NCI-H226 (cell line): Measurements from ENCODE around the gene SLC5A10.
A peak's percentile ranks its signal among the peaks of the same experiment; 100 is the strongest.
"Not testable (repeated sequence)": the region's sequence is repeated elsewhere in the genome, so short reads cannot be mapped to it uniquely, and the experiment has no call there.

Experiments used
- DNase-seq: peaks from one replicate; pipeline ENCODE4 v3.0.0-alpha.2; 2015

The SLC5A10 gene

DNA sequence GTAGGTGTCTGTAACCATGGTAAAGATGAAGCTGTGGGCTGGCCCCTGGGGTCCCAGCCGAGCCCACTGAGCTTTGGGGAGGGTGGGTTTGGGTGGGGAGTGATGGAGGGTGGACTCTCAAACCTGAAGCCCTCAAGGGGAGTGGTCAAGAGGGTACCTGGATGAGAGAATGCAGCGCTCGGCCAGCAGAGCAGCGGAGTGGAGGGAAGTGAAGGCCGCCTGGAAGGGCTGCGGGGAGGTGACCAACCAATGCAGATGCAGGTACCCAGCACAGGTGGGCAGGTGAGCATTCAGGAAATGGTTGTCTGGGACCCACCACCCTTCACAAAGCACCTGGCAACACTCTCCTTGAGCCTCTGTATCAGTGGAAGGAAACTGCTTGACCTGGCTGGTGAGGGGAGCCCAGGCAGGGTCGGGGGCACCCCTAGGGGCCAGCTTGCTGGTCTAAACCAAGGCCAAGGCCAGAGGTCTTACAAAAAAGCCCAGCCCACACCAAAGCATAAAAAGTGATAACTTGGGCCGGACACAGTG lies 3.4 kb upstream of the SLC5A10 start:
- no peak for DNase-seq

DNA sequence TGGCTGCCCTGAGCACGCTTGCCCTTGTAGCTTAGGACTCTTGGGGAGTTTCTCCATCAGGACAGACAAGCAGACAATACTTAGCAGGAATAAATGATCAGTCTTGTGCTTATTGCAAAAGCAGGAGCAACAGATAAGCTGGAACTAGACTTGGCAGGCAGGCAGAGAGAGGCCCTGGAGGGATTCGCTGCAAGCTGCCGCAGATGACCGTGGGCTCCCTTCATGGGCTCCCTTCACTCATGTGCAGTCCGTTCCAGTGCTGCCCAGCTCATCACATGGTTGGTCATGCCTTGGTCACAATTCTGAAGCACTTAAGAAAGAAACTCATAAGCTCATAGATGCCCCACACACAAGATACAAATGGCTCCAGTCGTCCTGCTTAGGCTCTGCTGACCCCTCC lies 2.4 kb upstream of the SLC5A10 start:
- DNase-seq: no peak

DNA sequence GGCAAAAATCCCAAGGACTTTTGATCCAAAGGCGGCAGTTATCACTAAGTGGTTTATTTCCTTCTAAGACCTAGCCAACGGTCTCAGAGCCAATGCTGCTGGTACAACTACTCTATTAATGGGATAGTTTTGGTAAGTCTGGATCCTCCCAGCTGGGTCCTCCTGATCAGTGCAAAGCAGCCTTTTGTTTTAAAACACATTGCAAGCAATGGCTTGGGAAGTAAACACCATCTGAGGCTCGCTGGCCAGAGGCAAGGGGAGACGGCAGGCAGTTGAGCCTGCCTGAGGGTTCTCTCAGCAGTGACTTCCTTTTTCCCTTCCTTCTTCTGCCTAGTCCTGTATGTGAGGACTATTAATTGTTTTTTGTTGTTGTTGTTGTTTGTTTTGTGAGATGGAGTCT lies 1.6 kb upstream of the SLC5A10 start:
- no peak for DNase-seq

DNA sequence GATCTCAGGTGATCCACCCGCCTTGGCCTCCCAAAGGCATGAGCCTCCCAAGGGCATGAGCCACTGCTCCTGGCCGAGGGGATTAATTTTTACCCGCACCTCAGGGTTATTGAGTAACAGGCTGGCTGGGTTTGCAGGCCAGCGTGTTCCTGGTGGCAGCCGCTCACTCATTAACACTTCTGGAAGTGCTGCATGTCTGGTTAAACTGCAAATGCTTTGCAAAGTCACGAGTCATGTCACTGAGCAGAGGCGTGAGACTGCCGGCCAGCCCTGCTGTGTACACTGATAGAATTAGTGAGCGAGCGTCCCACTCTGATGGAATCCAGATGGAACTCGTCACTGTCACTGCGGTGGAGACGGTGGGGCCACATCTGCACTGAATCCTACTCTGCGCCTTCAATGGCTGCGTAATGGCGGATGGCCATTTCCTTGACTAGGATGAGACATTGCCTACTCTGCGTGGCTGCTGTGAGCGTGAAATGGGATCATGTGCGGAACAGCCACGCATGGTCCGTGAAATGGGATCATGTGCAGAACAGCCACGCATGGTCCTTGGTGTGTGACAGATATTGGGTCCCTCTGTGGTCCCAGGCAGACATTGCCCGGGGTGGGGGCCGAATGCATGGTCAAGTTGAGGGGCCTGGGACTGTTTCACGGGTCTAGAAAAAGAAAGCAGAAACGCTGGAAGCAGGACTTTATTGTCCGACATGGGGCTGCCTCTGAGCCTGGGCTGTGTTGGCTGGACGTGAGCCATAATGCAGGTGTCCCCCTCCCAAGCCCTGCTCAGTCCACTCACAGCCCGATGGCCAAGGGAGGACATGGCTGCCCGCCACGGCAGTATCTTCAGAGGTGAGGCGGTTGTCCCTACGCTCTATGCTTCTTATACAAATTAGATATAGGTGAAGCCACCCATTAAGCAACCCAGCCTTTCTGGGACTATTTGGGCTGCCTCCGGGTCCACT lies 740 bp upstream of the SLC5A10 start:
- DNase-seq: no peak

DNA sequence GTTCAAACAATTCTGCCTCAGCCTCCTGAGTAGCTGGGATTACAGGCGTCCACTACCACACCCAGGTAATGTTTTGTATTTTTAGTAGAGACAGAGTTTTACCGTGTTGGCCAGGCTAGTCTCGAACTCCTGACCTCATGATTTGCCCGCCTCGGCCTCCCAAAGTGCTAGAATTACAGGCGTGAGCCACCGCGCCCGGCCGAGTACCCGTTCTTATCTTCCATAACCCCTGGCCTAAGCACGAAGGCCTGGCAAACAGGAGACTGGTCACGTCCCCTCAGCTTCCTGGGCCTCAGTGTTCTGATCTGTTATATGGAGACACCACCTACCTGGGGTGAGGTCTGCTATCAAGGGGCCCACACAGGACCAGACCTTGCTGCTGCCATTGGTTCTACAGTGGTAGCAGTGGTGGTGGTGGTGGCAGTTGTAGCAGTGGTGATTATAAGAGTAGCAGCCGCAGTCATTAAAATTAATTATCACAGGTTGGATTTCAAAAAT lies 1.3 kb downstream of the SLC5A10 start:
- no peak for DNase-seq

DNA sequence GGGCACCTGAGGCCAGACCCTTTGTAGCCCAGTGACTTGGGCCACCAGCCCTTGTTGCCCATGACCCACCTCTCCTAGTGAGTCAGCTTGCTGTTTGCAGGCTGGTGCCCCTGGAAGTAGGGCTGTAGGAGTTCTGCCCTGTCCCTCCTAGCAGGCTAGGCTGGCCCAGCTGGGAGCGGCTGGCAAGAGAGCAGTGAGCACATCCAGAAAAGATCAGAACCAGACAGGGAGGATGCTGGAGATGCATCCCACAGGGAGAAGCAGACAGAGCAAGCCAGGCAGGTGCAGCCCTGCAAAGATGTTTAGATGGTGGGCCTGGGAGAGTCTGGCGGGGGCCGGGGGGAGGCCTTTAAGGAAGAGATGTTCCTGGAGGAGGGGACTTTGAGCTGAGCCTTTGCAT lies 2.4 kb downstream of the SLC5A10 start:
- no peak for DNase-seq

DNA sequence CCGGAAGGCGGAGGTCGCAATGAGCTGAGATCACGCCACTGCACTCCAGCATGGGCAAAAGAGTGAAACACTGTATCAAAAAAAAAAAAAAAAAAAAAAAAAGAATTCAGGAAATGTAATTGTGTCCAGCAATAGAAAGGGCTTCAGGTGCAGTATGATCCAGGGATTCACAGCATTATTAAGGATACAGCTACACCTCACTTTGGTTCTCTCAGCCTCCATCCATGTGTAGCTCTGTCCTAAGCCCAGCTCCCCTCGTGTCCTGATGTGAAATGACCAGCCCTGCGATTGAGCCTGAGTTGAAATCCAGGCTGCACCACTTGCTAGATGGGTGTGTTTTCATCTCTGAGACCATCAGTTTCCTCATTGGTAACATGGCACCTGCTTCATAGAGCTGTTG lies 3.0 kb downstream of the SLC5A10 start:
- no peak for DNase-seq

DNA sequence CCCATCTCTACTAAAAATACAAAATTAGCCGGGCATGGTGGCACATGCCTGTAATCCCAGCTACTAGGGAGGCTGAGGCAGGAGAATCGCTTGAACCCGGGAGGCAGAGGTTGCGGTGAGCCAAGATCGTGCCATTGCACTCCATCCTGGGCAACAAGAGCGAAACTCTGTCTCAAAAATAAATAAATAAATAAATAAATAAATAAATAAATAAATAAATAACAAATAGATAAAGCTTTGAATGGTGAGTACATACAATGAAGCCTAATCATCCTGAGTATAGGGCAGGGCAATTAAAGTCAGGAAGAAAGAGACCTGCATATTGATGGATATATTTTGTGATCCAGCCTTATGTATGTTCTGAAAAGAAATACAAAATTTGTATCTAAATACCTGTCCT lies 4.1 kb downstream of the SLC5A10 start:
- DNase-seq: not testable (repeated sequence)

DNA sequence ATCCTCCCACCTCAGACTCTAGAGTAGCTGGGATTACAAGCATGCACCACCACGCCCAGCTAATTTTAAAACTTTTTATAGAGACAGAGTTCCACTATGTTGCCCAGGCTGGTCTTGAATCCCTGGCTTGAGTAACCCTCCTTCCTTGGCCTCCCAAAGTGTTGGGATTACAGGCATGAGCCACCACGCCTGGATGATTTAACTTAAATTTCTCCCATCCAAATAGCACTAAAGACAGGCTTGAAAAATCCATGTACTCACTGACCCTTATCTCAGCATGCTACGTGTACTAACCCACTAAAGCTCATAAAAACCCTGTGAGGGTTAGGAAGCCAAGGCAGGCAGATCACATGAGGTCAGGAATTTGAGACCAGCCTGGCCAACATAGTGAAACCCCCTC lies 4.6 kb downstream of the SLC5A10 start:
- DNase-seq: no peak

DNA sequence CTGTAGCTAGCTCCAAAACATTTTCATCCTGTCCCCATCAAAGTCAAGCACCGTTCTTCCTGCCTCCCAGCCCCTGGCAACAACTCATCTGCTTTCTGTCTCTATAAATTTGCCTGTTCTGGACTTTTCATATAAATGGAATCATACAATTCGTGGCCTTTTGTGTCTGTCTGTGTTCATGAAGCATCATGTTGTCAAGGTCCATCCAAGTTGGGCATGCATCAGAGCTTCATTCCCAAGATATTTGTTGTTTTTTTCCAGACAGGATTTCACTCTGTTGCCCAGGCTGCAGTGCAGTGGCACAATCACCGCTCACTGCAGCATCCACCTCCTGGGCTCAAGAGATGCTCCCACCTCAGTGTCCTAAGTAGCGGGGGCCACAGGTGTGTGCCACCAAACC lies 5.9 kb downstream of the SLC5A10 start:
- DNase-seq: no peak

DNA sequence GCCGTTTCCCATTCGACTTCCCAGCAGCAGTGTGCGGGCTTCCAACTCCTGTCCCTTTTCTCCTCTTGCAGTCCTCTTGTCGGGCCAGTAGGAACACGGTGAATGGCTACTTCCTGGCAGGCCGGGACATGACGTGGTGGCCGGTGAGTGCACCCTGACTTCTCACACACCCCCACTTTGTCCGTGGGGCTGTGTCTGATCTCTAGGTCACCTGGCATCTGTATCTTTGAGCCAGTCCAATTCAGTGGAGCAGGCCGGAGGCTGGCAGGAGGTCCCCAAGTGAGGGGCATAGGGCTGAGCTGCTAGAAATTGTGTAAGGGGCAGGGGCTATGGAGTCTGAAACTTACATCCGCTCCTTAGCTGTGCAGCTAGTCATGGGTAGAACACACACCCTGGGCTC lies 6.6 kb downstream of the SLC5A10 start:
- DNase-seq: no peak

DNA sequence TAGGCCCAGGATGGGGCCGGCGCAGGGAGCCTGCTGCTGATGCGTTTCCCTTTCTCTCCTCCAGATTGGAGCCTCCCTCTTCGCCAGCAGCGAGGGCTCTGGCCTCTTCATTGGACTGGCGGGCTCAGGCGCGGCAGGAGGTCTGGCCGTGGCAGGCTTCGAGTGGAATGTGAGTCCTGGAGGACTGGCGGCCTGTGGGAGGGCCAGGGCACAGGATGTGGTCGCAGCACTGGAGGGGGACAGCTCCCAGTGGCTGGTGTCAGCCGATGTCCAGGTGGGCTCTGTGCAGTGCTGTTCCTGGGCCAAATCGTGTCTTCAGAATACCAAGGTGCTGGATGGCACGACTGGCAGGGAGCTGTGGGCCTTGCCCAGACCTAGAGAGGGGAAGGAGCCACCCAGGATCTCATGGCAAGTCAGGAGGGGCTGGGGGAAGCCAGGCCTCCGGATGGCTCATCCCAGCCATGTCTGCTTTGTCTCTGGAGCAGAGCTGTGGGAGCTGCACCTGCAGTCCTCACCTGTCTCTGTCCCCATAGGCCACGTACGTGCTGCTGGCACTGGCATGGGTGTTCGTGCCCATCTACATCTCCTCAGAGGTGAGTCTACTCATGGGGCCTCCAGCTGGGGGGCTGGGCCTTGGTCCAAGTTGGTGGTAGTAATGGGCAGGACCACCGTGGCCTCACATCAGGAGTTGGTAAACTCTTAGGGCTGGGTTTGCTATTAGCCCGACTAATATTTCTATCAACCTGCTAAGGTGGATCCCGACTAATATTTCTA lies 7.3 kb downstream of the SLC5A10 start:
- DNase-seq: no peak

DNA sequence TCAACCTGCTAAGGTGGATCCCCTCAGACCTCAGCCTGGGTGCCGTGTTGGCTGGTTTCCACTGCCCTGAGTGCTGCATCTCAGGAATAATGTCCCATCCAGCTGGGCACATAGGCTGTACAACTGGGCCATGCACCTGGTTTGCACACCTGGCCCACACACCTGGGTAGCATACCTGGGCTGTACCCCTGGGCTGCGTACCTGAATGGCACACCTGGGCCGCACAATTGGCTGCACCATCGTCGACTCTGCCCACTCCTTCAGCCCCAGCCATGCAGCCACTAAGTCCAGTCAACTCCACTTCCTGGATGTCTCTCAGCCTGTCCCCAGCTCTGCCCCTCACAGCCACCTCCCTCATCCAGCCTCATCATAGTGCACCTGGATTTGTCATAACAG lies 7.9 kb downstream of the SLC5A10 start:
- DNase-seq: no peak

DNA sequence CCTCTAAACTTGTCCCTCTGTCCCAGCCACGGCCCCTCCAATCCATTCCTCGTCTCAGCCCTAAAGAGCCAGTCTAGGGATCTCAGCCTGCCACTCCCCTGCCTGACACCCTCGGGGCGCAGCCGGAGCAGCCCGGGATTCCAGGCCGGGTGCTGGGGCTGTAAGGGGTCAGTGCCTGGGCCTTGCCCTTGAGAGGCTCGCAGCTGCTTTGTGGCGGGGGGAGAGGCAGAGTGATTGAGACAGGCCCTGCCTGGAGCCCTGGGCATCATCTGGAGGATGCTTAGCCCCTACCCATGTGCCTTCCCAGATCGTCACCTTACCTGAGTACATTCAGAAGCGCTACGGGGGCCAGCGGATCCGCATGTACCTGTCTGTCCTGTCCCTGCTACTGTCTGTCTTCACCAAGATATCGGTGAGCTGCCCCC lies 8.3 kb downstream of the SLC5A10 start:
- no peak for DNase-seq

DNA sequence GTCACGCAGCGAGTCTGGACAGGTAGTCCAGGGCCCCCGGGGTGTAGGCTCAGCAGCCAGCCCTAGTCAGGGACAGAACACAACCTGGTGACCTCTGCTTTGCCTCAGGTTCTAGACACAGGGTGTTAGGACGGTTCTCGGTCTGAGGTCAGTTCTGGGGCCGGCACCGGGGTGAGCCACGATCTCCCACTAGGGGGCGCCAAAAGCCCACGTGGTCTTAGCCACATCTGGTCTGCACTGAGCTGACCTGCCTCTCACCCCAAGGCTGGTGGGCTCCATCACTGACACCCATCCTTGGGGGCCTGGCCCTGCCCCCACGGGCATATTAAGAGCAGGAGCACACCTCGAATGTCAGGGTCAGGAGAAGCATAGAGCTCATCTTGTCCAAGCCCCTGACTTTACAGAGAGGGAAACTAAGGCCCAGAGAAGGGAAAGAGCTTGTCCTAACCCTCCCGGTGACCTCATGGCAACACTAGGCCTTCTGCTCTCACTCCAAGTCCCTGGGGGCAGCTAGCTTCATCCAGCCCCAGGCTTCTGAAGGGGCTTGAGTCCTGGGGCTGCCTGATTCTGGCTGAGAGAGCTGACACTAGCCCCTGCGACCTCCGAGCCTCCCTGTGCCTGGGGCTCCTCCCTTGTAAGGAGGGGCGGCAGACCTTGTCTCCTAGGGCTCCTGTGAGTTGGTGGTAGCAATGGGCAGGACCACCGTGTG lies 9.0 kb downstream of the SLC5A10 start:
- DNase-seq: peak; percentile 32

DNA sequence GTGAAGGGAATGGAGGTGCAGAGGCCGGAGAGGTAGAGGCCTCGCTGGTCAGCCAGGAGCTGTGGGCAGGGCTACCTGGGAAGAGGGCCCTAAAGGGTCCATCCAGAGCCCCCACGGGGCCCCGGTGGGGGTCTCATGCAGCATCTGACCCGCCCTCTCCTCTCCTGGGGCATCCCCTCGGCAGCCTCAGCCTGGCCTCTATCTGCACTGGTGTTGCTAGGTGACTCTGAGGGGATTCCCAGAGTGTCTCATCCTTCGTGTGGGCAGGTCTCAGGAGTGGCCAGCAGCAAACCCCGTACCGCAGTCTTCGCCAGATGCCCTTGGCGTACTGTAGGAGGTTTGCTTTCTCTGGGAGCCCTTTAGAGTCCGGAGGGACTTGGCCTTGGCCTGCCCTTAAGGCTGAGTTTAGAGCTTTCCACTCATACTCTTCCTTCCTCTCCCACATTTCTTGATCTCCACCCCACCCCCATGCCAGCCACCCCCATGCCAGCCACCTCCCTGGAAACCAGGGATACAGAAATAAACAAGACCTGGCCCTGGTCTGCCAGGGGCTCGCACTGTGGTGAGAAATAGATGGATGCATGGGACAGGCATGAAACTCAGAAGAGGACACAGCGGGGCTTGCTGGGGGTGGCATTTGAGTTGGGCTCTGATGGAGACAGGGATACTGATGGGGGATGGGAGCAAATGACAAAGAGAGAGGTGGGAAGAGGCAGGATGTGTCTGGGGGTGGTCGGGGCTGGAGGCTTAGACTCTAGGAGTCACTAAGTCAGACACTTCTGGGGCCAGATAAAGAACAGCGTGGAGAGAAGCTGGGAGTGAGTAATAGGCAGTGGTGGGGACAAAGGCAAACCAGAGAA lies 9.9 kb downstream of the SLC5A10 start:
- peak; percentile 29 for DNase-seq

DNA sequence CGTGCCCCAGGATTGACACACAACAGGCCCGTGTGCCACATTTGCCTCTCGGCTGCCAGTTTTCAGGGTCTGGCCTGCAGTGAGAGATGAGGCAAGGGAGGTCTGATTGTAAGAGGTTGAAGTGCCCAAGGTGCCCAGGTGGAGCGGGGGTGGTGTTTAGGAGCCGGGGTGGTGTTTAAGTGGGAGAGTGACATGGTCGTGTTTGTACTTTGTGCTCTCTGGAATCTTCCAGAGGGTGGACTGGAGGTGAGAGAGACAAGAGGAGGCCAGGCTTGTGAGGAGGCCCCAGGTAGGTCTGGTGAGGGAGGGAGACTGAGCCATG lies 10.5 kb downstream of the SLC5A10 start:
- DNase-seq: no peak

DNA sequence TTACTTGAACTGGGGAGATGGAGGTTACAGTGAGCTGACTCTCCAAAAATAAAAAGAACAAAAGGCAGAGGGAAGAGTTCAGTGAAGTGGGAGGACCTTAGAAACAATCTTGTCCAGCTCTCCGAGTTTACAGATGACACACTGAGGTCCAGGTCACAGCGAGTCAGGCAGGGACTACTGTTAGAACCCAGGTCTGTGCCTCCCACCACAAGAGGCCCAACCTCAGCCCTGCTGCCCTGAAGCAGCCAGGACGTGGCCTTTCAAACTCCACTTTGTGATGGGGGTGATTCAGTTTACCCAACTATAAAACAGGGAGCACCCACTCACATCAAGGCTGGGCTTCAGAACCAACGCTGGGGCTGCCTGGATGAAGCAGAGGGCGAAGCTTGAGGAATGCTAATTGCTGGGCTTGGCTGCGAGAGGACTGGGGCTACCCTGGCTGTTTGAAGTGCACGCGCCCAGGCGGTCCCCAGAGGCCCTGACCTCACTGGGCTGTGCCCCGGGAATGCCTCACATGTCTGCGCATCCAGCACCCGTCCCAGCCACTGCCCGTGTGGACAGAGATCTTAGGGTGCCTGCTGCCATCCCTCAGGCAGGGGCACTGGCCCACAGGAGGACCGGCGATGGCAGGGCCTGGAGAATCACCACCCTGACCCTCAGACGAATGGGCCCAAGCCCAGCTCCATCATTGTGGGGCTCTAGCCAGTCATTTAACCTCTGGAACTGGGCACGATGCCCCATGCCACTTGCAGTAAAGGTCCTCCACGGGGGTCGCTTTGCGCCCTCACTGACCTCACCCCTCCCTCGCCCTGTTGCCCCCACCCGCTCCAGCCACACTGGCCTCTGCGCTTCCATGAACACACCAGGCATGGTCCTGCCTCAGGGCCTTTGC lies 11.4 kb downstream of the SLC5A10 start:
- DNase-seq: no peak

DNA sequence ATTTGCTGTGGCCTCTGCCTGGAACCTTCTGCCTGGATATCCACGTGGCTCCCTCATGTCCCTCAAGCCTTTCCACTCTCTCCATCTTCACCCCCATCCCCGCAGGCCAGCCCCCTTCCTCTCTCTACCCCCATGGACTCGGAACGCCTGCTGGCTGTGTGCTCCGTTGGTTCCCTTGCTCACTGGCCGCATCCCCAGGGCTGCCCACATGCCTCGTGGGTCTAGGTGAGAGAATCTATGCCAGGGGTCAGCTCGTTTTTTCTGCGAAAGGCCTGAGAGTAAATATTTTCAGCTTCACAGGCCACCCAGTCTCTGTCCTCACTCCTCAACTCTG lies 12.0 kb downstream of the SLC5A10 start:
- no peak for DNase-seq

DNA sequence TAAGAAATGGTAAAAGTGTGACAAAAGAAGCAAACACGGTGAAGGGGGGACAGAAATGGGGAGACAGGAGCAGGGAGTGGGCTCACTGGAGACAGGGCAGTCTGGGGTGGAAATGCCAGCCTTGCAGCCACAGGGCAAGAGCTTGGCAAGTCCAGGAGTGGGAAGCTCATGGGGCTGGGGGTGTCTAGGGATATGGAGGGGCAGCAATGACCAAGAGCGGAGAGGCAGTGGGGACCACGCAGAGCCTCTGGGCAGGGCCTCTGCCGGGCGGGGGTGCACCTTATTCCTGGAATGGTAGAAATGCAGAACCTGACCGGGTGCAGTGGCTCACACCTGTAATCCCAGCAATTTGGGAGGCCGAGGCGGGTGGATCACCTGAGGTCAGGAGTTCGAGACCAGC lies 12.6 kb downstream of the SLC5A10 start:
- no peak for DNase-seq

DNA sequence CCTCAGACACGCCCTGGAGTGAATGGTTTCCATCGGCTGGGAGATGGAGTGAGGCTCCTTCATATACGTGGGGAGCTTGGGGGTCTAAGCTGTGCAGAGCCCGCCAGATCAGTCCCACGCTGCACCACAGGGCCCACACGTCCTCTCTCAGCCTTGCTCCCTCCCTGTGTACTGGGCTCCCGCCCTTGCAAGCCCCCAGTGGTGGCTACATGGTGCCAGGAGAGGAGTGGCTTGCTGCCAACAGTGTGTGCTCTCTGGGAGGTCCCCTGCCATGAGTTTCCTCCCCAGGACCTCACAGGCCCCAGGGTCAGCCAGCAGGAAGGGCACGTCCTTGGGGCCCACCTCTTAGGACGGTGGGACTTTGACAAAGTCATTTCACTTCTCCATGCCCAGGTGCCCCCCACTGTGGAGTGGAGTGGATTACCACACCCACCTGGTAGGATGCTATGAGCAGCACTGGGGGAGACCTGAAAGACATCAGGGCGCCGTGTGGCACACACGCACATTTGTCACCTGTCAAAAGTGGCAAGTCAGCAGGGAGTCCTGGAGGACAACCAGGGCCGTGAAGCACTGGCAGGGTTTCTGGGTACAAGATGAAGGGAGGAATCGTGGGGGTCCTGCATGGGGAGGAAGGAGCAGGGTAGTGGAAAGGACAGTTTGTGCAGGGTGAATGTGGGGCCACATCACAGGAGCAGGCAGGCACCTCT lies 13.7 kb downstream of the SLC5A10 start:
- DNase-seq: no peak
